ENCODE results near the gene WWOX.

Gene WWOX

DNA sequence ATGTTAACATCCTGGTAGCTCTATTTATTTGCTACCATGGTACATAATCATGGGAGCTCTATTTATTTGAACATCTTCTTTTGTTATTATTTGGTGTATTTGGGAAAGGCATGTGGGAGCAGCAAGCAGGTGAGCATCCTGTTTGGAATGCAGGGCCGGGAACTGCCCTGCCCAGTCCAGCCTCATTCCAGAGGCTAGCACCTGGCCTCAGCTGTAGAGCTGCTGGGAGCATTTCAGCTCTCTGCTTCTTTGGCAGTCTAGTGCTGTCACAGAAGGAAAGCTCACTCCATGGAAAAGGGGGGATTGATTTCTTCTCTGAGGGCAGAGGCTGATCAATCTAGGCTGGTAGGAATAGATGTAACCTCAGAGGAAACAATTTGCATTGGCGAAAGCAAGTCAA is 112.5 kb downstream of the WWOX start:
- H3K4me3 Mint-ChIP-seq, result no peak overlapping the region
- no peaks in the 10 kb centered on the region for H3K9me3 Mint-ChIP-seq (ENCODE audit: low read depth)
- H3K4me1 Mint-ChIP-seq (ENCODE audit: low read depth), result no peaks in the 10 kb centered on the region
- peaks cover 9% of the 10 kb centered on the region for H3K36me3 Mint-ChIP-seq
- no peaks in the 10 kb centered on the region for H3K27me3 Mint-ChIP-seq
- H3K27ac Mint-ChIP-seq, result no peak overlapping the region

DNA sequence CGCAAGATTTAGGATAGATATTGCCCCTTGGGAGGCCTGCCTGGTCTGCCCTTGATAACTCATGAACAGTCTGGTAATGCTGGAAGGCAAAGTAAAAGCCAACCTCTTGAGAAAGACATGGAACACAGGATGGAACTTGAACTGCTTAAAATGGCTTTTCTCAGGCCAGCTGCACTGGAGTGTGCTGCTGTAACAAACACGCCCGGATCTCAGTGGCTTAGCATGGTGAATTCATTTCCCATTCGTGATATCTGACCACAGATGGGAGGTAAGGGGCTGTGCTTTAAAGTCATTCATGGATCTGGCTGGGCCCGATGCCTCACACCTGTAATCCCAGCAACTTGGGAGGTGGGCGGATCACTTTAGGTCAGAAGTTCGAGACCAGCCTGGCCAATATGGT is 113.2 kb downstream of the WWOX start:
- no peaks in the 10 kb centered on the region for H3K9me3 Mint-ChIP-seq (ENCODE audit: low read depth)
- H3K4me1 Mint-ChIP-seq (ENCODE audit: low read depth), result no peaks in the 10 kb centered on the region
- peaks cover 9% of the 10 kb centered on the region for H3K36me3 Mint-ChIP-seq
- H3K27ac Mint-ChIP-seq, result no peak overlapping the region
- H3K4me3 Mint-ChIP-seq, result no peak overlapping the region
- no peaks in the 10 kb centered on the region for H3K27me3 Mint-ChIP-seq

DNA sequence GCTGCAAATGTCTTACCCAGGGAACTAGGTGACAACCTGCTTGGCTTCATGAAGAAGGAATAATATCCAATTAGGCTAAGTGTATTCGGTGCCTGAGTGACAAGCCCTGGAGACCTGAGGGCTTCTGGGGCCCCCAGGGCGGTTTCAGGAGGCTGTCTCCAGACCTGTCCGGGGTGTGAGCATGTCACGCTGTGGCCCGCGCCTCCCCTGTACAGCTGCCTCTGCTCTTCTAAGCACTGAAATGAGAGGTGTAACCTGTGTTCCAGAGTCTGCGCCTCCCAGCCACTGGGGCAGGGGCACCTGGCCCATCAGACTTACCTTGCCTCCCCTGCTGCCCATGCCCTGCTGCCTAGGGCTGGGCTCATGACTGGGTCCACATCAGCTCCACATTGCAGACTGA is 114.3 kb downstream of the WWOX start:
- no peaks in the 10 kb centered on the region for H3K27me3 Mint-ChIP-seq
- no peak overlapping the region for H3K4me3 Mint-ChIP-seq
- H3K27ac Mint-ChIP-seq, result no peak overlapping the region
- H3K9me3 Mint-ChIP-seq (ENCODE audit: low read depth), result no peaks in the 10 kb centered on the region
- peaks cover 9% of the 10 kb centered on the region for H3K36me3 Mint-ChIP-seq
- H3K4me1 Mint-ChIP-seq (ENCODE audit: low read depth), result no peaks in the 10 kb centered on the region

DNA sequence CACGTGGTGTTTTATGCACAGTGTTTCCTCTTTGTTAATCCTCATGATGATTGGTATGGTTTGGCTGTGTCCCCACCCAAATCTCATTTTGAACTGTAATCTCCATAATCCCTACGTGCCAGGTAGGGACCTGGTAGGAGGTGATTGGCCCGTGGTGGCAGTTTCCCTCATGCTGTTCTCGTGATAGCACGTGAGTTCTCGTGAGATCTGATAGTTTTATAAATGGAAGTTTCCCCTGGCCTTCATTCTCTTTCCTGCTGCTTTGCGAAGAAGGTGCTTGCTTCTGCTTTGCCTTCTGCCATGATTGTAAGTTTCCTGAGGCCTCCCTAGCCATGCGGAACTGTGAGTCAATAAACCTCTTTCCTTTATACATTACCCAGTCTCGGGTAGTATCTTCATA is 115.8 kb downstream of the WWOX start:
- no peaks in the 10 kb centered on the region for H3K9me3 Mint-ChIP-seq (ENCODE audit: low read depth)
- H3K27me3 Mint-ChIP-seq, result no peaks in the 10 kb centered on the region

DNA sequence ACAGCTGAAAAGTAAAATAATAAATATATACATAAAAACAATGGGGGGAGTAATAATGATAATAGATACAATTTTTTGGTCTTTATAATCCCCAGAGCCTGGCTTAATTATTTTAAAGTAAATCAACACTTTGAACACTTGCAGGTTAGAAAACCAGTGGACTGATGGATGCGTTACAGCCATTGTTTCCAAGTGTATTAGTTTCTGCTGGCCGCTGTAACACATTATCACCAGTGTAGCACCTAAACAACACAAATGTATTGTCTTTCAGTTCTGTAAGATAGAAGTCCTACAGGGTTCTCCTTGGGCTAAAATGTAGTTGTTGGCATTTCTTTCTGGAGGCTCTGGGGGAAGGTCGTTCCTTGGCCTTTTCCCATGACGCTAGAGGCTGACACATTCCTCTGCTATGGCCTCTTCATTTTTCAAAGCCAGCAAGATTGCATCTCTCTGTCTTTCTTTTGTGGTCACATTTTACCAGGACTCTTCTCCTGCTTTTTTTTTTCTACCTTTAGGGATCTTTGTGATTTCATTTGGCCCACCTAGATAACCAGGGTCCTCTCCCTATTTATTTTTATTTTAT is 116.8 kb downstream of the WWOX start:
- no peaks in the 10 kb centered on the region for H3K27me3 Mint-ChIP-seq
- no peak overlapping the region for H3K27ac Mint-ChIP-seq
- no peaks in the 10 kb centered on the region for H3K9me3 Mint-ChIP-seq (ENCODE audit: low read depth)
- peaks cover 11% of the 10 kb centered on the region for H3K36me3 Mint-ChIP-seq
- H3K4me1 Mint-ChIP-seq (ENCODE audit: low read depth), result no peaks in the 10 kb centered on the region
- H3K4me3 Mint-ChIP-seq, result no peak overlapping the region

More for the DNA sequence above, 115.8 kb downstream of the WWOX start:
- Mint-ChIP-seq H3K4me1 (ENCODE audit: low read depth) (no peaks in the 10 kb centered on the region), H3K4me3 (no peak overlapping the region), H3K27ac (no peak overlapping the region), H3K36me3 (peaks cover 11% of the 10 kb centered on the region)

DNA sequence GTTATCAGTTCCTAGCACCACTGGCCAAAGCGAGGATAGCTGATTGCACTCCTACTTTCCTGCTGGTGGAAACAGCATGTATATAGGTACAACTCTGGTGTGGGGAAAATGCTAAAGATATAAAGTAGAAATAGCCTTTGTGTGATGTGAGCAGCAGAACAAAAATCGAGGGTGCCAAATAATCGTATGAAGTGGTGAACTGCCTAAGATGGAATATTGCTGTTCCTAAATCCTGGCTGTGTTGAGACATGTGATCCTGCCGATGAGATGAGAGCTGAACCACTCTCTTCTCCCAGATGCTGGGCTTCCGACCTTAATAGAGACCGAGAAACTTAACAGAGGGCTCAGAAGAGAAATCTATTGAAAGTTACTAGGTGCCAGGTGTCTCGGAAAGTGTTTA is 117.8 kb downstream of the WWOX start:
- Mint-ChIP-seq H3K9me3 (ENCODE audit: low read depth) (no peaks in the 10 kb centered on the region), H3K4me3 (no peak overlapping the region), H3K27ac (no peak overlapping the region), H3K4me1 (ENCODE audit: low read depth) (no peaks in the 10 kb centered on the region), H3K27me3 (no peaks in the 10 kb centered on the region), H3K36me3 (peaks cover 8% of the 10 kb centered on the region)

DNA sequence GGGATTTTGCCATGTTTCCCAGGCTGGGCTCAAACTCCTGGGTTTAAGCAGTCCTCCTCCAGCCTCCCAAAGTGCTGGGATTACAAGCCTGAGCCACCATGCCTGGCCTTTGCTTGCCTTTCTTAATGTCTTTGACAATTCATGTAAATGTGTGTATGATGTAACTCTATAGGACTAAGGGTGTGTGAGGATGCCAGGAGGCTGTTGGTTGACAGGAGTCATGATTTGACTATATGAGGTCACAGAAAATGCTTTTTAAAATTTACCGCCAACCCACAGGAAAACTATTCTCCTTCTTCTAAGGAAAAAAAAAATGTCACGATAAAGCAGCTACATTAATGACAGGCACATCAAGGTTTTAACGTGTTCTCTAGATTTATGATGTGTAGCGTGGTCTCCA is 118.8 kb downstream of the WWOX start:
- Mint-ChIP-seq H3K9me3 (ENCODE audit: low read depth) (no peaks in the 10 kb centered on the region), H3K4me3 (no peak overlapping the region), H3K27ac (no peak overlapping the region), H3K36me3 (peaks cover 5% of the 10 kb centered on the region), H3K4me1 (ENCODE audit: low read depth) (no peaks in the 10 kb centered on the region), H3K27me3 (no peaks in the 10 kb centered on the region)

DNA sequence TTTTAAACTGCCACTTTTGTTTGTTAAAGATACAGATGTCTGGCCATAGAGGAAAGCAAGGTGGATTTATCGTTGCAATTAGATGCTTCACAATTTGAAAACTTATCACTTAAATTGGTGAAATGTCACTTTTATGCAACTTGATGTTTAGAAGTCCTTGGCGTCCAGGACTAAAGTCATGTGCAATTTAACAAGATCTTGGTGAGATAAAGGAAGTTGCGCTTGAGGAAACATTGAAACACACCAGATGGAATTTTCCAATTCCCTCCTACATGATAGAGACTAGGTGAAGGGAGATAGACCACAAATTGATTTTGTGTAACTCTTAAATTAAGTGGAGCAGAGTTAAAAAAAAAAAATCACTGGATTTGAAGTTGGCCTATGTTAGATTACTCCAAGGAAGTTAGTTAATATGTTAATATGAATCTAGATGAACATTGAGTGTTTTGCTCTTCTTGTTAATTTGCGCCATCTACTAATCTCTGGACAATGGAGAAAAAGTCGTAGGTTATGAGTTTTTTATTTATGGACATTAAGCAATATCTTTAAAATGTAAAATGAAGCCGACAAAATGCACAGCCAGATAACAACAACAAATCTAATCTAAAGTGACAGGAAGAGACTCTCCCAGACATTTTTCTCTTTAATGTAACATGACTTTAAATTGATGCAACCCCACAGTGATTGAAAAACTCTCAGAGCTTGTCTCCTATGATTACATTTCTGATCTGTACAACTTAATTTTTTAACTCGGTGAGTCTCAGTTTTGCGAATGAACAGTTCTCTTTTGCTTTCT is 119.6 kb downstream of the WWOX start:
- Mint-ChIP-seq H3K27me3 (no peaks in the 10 kb centered on the region), H3K4me1 (ENCODE audit: low read depth) (no peaks in the 10 kb centered on the region), H3K9me3 (ENCODE audit: low read depth) (no peaks in the 10 kb centered on the region), H3K27ac (no peak overlapping the region), H3K4me3 (no peak overlapping the region), H3K36me3 (peaks cover 5% of the 10 kb centered on the region)

DNA sequence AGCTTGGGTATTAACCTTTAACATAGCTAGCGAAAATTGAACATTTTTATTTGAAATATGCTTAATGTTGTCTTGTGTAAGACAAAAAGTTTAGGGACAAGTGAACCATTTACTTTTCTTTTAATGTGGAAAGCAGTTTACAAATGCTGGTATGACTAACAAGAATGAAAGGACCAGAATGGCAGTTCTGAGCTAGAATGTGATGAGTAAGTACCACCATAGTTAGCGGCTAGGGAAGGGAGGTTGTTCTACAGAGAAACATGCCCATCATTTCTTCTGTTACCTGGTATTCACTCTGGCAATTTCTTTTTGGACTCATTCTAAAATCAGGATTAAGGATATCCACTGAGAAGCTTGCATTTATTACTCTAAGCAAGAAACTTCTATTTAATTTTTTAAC is 121.1 kb downstream of the WWOX start:
- Mint-ChIP-seq H3K4me1 (ENCODE audit: low read depth) (no peaks in the 10 kb centered on the region), H3K36me3 (peaks cover 2% of the 10 kb centered on the region), H3K27ac (no peak overlapping the region), H3K9me3 (ENCODE audit: low read depth) (no peaks in the 10 kb centered on the region), H3K4me3 (no peak overlapping the region), H3K27me3 (no peaks in the 10 kb centered on the region)

DNA sequence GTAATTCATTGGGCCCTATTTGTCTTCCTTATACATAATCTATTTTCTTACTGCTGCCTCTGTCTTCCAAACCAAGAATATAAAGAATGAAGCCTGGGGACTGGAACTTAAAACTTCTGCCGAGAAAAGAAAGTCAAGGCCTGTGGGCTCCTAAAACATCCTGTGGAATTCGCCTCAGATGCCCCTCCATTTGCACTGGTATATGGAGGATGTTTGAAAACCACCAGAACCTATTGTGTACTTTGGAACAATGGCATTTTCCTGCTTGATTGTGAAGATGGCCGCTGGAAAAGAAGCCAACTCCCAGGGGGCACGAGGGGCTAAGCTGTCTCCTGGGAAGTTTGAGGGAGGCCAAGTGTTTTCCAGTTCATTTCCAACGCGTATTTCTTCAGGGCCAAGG is 122.4 kb downstream of the WWOX start:
- no peak overlapping the region for H3K27ac Mint-ChIP-seq
- peaks cover 2% of the 10 kb centered on the region for H3K36me3 Mint-ChIP-seq
- no peaks in the 10 kb centered on the region for H3K9me3 Mint-ChIP-seq (ENCODE audit: low read depth)
- H3K4me3 Mint-ChIP-seq, result no peak overlapping the region
- H3K27me3 Mint-ChIP-seq, result no peaks in the 10 kb centered on the region
- no peaks in the 10 kb centered on the region for H3K4me1 Mint-ChIP-seq (ENCODE audit: low read depth)

DNA sequence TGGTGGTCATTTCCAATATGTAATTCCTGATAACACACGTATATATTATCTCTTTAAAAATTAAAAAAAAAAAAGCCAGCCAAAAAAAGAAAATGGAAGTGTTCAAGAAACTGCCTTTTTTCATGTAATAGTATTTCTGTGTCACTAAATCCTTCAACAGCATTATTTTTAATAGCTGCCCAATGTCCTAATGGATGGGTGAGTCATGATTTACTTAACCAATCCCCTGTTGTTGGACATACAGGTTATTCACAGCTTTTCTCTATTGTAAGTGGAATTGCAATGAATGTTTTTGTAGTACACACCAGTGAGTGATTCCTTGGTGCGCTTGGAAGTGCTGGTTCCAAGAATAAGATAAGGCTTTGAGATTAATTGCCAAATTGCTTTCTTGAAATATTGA is 124.9 kb downstream of the WWOX start:
- no peaks in the 10 kb centered on the region for H3K27me3 Mint-ChIP-seq
- no peak overlapping the region for H3K4me3 Mint-ChIP-seq
- no peaks in the 10 kb centered on the region for H3K4me1 Mint-ChIP-seq (ENCODE audit: low read depth)
- H3K36me3 Mint-ChIP-seq, result peaks cover 2% of the 10 kb centered on the region
- no peak overlapping the region for H3K27ac Mint-ChIP-seq
- H3K9me3 Mint-ChIP-seq (ENCODE audit: low read depth), result no peaks in the 10 kb centered on the region

DNA sequence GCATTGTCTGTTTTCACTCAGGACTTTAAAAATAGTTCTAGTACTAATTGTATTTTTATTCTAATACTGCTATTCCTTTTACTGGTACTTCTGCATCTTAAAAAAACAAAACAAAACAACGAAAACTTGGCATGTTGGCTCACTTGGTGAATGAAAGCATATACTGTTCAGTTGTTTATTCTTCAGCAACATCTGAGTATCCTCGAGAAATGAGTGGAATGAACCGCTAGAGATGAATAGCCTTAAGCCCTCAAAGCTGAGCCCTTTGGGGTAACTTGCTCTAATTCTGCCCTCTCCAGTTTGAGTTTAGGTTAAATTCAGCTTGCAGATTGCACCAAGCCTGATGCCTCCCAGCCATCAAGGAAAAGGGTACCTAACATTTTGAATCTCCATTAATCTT is 126.5 kb downstream of the WWOX start:
- Mint-ChIP-seq H3K9me3 (ENCODE audit: low read depth) (no peaks in the 10 kb centered on the region), H3K27me3 (no peaks in the 10 kb centered on the region), H3K36me3 (no peaks in the 10 kb centered on the region), H3K27ac (no peak overlapping the region), H3K4me1 (ENCODE audit: low read depth) (no peaks in the 10 kb centered on the region), H3K4me3 (no peak overlapping the region)

DNA sequence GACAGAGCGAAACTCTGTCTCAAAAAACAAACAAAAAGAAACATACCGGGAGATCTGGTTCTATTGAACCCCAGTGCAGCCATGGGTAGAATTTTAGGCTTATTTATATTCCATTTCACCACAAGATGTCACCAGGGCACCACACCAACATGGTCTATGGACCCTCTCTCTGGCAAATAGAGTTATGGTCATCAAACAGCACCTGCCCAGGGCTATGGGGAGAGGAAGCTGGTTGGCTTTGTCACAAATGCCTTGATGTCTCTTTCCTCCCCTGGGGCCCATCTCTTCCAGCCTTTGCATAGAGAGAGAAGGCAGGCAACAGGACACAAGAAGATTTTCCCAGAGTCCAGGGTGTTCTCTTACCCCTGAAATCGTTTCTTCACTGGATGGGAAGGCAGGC is 128.4 kb downstream of the WWOX start:
- no peaks in the 10 kb centered on the region for H3K4me1 Mint-ChIP-seq (ENCODE audit: low read depth)
- H3K4me3 Mint-ChIP-seq, result no peak overlapping the region
- no peak overlapping the region for H3K27ac Mint-ChIP-seq
- no peaks in the 10 kb centered on the region for H3K27me3 Mint-ChIP-seq
- no peaks in the 10 kb centered on the region for H3K9me3 Mint-ChIP-seq (ENCODE audit: low read depth)
- no peaks in the 10 kb centered on the region for H3K36me3 Mint-ChIP-seq

DNA sequence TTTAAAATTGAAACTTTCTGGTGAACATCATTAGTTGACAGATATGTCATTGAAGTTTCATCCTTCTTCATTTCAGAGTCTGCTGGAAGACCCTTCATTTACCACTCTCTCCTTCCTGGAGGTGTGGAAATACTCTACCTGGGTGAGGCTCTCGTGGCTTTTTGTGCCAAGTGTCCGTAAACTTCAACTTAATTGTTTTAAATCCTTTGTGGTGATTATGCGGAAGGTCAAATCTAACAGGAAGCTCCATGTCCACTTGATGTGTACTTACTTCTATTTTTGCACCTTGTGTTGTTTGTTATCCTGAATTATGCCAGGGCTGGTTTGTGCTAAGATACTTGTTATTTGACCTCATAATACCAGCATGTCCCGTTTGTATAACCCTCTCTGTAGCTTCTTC is 129.2 kb downstream of the WWOX start:
- no peaks in the 10 kb centered on the region for H3K9me3 Mint-ChIP-seq (ENCODE audit: low read depth)
- H3K36me3 Mint-ChIP-seq, result no peaks in the 10 kb centered on the region
- H3K4me3 Mint-ChIP-seq, result no peak overlapping the region
- no peak overlapping the region for H3K27ac Mint-ChIP-seq
- H3K4me1 Mint-ChIP-seq (ENCODE audit: low read depth), result no peaks in the 10 kb centered on the region
- H3K27me3 Mint-ChIP-seq, result no peaks in the 10 kb centered on the region

DNA sequence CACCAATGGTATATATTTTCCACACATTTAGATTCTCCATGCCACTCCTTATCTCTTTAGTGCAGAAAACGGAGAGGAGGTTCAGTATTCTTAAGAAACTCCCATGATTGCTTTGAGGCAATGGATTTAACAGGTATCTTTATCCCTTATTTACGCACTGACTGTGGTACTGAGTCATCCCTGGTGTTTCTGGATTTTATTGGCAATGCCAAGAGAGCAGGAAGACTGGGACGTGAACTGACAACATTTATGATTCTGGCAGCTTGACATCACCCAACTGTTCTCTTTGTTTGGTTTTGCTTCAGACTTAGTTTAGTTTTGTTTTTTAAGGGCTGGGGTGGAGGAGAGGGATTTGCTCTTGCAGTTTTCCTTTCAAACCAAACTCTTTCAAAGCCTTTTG is 131.4 kb downstream of the WWOX start:
- H3K27ac Mint-ChIP-seq, result no peak overlapping the region
- H3K27me3 Mint-ChIP-seq, result no peaks in the 10 kb centered on the region
- no peaks in the 10 kb centered on the region for H3K36me3 Mint-ChIP-seq
- H3K4me1 Mint-ChIP-seq (ENCODE audit: low read depth), result no peaks in the 10 kb centered on the region
- H3K4me3 Mint-ChIP-seq, result no peak overlapping the region
- H3K9me3 Mint-ChIP-seq (ENCODE audit: low read depth), result no peaks in the 10 kb centered on the region

DNA sequence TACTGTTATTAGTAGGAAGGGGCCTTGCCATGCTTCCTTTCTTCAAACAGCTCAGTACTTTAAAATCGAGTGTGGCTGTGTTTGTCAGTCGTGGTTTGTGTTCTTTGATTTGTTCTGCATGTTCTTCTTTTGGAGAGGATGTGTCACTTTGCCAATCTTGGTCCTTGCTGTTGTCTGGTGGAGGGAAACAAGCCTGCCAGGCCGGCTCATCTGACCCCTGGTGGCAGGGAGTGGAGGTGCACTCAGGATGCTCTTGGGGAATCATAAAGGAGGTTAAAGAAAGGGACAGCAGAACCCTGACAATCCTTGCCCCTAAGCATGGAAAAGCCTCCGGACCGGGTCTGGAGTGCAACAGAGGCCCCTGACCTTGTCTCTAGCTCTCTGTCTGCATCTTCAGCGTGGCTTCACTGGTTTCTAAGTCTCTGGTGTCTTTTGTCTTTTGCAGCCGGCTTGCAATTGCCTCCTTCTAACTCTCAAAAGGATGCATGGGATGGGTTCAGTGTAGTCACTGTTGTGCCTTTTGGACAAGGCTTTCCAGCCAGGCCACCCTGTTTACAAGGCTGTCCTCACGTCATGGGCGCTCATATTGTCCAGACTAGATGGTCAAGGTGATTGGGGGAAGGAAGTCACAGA is 135.8 kb downstream of the WWOX start:
- Mint-ChIP-seq H3K27ac (no peak overlapping the region), H3K36me3 (peaks cover 2% of the 10 kb centered on the region), H3K4me3 (no peak overlapping the region), H3K4me1 (ENCODE audit: low read depth) (no peaks in the 10 kb centered on the region), H3K9me3 (ENCODE audit: low read depth) (no peaks in the 10 kb centered on the region), H3K27me3 (no peaks in the 10 kb centered on the region)

Data from activated naive CD8-positive, alpha-beta T cell (primary cell).